ENCODE results near the gene DPAGT1.
"Not testable (repeated sequence)": the region's sequence is repeated elsewhere in the genome, so short reads cannot be mapped to it uniquely, and the experiment has no call there.

DPAGT1 gene

GRCh38 chr11:119101759-119102423 lies at the start of gene DPAGT1:
TSS of gene DPAGT1 (minus strand) at chr11:119101853. CDS start at chr11:119101655, 198 bp downstream.
- in situ Hi-C loops (cut with HindIII; ENCODE audit: low sequenced_read_pairs): loop anchor here (5.0 to 25.0 kb wide), 3 partner anchors 85 to 160 kb away; partner anchors contain the start of genes RPS25 and TRAPPC4

GRCh38 chr11:119149786-119150275 lies 48.2 kb upstream of the DPAGT1 start:
- in situ Hi-C loops (cut with HindIII; ENCODE audit: low sequenced_read_pairs): no loop called here

GRCh38 chr11:119149018-119149785 lies 47.5 kb upstream of the DPAGT1 start, which contains the start of gene ABCG4:
TSS of gene ABCG4 (plus strand) at chr11:119149052. CDS start at chr11:119149966, 914 bp downstream.
- in situ Hi-C loops (cut with HindIII; ENCODE audit: low sequenced_read_pairs): no loop called here

GRCh38 chr11:119148720-119149017 lies 47.0 kb upstream of the DPAGT1 start:
- in situ Hi-C loops (cut with HindIII; ENCODE audit: low sequenced_read_pairs): no loop called here

GRCh38 chr11:119147604-119148333 lies 46.1 kb upstream of the DPAGT1 start:
- in situ Hi-C loops (cut with HindIII; ENCODE audit: low sequenced_read_pairs): no loop called here

- in situ Hi-C loops (cut with HindIII; ENCODE audit: low sequenced_read_pairs): no loop called here
Observed at GRCh38 chr11:119145551-119145950, 43.9 kb upstream of the DPAGT1 start.

- in situ Hi-C loops (cut with HindIII; ENCODE audit: low sequenced_read_pairs): no loop called here
Observed at GRCh38 chr11:119144825-119145486, 43.3 kb upstream of the DPAGT1 start.

GRCh38 chr11:119139276-119139675 lies 37.6 kb upstream of the DPAGT1 start:
- in situ Hi-C loops (cut with HindIII; ENCODE audit: low sequenced_read_pairs): not testable (repeated sequence)

- in situ Hi-C loops (cut with HindIII; ENCODE audit: low sequenced_read_pairs): no loop called here
Observed at GRCh38 chr11:119134389-119134978, 32.8 kb upstream of the DPAGT1 start.

- in situ Hi-C loops (cut with HindIII; ENCODE audit: low sequenced_read_pairs): no loop called here
Observed at GRCh38 chr11:119130662-119131061, 29.0 kb upstream of the DPAGT1 start.

- in situ Hi-C loops (cut with HindIII; ENCODE audit: low sequenced_read_pairs): no loop called here
Observed at GRCh38 chr11:119126675-119127268, 25.1 kb upstream of the DPAGT1 start.

GRCh38 chr11:119125821-119126220 lies 24.2 kb upstream of the DPAGT1 start:
- in situ Hi-C loops (cut with HindIII; ENCODE audit: low sequenced_read_pairs): no loop called here

GRCh38 chr11:119121811-119122124 lies 20.1 kb upstream of the DPAGT1 start:
- in situ Hi-C loops (cut with HindIII; ENCODE audit: low sequenced_read_pairs): loop anchor here (25.0 kb wide), 1 partner anchor 141 kb away; no protein-coding TSS in a partner anchor

GRCh38 chr11:119121008-119121810 lies 19.6 kb upstream of the DPAGT1 start, which contains the start of gene HINFP:
TSS of gene HINFP (plus strand) at chr11:119121580. CDS start at chr11:119126945, 5,365 bp downstream.
- in situ Hi-C loops (cut with HindIII; ENCODE audit: low sequenced_read_pairs): loop anchor here (25.0 kb wide), 1 partner anchor 141 kb away; no protein-coding TSS in a partner anchor

GRCh38 chr11:119120639-119121007 lies 19.0 kb upstream of the DPAGT1 start:
- in situ Hi-C loops (cut with HindIII; ENCODE audit: low sequenced_read_pairs): loop anchor here (25.0 kb wide), 1 partner anchor 142 kb away; no protein-coding TSS in a partner anchor

- in situ Hi-C loops (cut with HindIII; ENCODE audit: low sequenced_read_pairs): loop anchor here (25.0 kb wide), 1 partner anchor 143 kb away; no protein-coding TSS in a partner anchor
Observed at GRCh38 chr11:119118946-119119345, 17.3 kb upstream of the DPAGT1 start.

GRCh38 chr11:119118227-119118626 lies 16.6 kb upstream of the DPAGT1 start:
- in situ Hi-C loops (cut with HindIII; ENCODE audit: low sequenced_read_pairs): loop anchor here (25.0 kb wide), 1 partner anchor 144 kb away; no protein-coding TSS in a partner anchor

GRCh38 chr11:119117004-119117706 lies 15.5 kb upstream of the DPAGT1 start:
- in situ Hi-C loops (cut with HindIII; ENCODE audit: low sequenced_read_pairs): loop anchor here (25.0 kb wide), 1 partner anchor 145 kb away; no protein-coding TSS in a partner anchor
